Stimulated activated CD8-positive, alpha-beta memory T cell treated with anti-CD3 and anti-CD28 coated beads, Interleukin-4, amount 100 ng/mL, for 1 hour (primary cell): ENCODE data around the gene CDKN1A.
"Not testable (repeated sequence)": the region's sequence is repeated elsewhere in the genome, so short reads cannot be mapped to it uniquely, and the experiment has no call there.

Experiments
- DNase-seq, 2 donors: peaks; one replicate each; pipeline ENCODE4 v3.0.0-alpha.2; 2020; ENCODE audit warnings: low read depth in 2 of 2, low spot score in 1 of 2

The CDKN1A gene

GRCh38 chr6:36719126-36719525 is 40.6 kb downstream of the CDKN1A start:
- no peak for DNase-seq

DNA sequence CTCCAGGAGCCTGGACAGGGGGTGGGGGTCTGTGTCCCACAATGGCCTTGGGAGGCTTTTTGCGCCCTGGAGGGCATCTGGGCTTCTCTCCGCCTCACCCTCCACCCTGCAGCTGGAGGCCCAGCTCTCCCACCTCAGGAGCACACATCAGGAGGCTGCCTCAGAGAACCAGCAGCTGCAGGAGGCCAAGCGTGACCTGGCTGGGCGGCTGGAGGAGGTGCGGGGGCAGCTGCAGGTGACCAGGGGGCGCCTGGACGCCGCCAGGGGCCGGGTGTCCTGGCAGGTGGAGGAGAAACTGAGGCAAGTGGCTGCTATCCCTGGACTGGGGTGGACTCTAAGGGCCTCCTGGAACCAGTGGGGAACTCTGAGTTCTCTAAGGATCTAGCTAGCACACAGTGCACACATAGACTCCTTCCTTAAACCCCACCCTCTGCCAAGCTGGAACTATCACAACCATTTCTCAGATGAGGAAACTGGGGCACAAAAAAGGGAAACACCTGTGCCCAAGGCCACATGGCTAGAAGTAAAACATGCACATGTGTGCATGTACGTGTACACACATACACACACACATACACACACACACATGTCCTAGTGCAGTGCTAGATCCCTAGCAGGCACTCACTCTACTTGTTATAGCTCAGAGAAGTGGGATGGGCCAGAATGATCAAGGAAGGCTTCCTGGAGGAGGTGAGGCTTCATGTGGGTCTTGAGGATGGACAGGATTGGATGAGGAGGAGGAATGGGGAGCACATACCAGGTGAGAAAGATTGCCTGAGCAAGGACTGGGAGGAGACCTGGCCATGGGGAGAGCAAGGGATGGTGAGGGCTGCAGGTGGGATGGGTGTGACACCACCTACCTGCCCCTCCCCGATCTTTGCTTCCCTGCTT is 42.0 kb downstream of the CDKN1A start:
- DNase-seq: no peak

DNA sequence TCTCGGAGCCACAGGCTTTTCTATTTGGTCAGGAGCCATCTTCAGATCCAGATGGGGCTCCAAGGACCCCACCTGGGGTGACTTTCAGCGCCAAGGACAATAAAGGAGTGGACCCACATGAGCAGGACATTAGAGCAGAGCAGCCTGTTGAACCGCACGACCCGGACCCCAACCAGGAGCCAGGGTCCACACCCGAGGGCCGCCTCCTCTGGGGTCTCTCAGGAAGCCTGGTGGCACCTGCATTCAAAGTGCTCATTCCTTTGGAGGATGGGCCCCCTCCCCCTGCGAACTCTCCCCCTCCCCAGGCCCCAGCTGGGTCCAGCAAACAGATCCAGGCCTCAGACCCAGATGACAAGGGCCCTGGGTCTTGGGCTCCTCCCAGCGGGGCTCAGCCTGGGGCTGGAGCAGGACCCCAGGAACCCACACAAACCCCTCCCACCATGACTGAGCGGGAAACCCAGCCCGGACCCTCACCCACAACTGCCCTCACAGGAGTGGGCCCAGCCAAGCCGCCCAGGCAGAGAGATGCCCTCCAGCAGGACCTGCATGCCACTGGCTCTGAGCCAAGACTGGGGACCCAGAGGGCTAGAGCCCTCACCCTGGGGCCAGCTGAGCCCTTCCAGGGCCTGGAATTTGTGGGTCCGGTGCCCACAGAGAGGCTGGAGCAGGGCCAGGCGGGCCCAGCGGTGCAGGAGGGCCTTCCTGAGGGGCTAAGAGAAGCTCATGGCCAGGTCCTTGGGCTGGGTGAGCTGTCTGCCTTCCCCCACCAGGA is 43.0 kb downstream of the CDKN1A start:
- DNase-seq: no peak

GRCh38 chr6:36722365-36722764 is 43.9 kb downstream of the CDKN1A start:
- DNase-seq: no peak

DNA sequence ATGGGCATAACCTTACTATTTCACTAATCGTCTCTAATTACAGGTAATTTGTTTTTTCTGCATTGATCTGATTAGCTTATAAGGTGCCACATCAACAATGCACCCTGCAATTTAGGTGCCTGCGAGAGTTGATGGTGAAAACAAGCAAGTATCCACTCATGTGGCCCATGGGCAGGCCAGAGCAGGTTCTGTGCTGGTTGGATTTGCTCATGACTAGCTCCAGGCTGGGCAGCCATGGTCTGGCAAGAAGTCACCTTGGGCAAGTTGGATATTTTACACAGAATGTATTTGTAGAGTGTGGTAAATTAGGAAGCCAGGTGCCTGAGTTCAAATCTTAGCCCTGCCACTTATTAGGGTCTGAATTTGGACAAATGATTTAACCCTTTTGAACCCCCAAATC is 44.4 kb downstream of the CDKN1A start:
- no peak for DNase-seq

DNA sequence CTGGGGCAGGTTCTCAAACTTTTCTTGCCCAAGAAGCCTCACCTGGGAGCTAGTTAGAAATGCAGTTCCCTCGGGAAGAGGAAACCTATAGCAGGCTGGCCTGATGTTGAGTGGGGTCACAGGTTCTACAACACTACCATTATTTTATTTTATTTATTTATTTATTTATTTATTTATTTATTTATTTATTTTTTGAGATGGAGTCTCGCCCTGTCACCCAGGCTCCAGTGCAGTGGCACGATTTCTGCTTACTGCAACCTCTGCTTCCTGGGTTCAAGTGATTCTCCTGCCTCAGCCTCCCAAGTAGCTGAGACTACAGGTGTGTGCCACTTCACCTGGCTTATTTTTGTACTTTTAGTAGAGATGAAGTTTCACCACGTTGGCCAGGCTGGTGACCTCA is 45.5 kb downstream of the CDKN1A start:
- DNase-seq: not testable (repeated sequence)

- DNase-seq: peak in 1 of 2 donors; percentile 6
Measured at GRCh38 chr6:36724514-36725390, 46.2 kb downstream of the CDKN1A start.

DNA sequence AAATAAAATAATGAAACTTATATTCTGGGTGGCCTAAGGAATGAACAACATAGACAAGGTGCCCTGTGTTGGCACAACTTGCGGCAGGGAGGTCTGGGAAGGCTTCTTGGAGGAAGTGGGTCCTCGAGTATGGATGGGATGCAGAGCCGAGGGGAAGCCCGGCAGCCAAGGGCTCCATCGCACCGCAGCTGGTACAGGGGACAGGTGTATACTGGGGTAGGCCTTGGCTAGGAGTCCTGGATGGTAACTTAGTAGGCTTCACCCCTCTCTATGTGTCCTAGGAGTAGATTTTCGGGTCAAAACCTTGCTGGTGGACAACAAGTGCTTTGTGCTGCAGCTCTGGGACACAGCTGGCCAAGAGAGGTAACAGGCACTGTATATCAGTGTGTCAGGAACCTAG is 47.1 kb downstream of the CDKN1A start:
- no peak for DNase-seq

DNA sequence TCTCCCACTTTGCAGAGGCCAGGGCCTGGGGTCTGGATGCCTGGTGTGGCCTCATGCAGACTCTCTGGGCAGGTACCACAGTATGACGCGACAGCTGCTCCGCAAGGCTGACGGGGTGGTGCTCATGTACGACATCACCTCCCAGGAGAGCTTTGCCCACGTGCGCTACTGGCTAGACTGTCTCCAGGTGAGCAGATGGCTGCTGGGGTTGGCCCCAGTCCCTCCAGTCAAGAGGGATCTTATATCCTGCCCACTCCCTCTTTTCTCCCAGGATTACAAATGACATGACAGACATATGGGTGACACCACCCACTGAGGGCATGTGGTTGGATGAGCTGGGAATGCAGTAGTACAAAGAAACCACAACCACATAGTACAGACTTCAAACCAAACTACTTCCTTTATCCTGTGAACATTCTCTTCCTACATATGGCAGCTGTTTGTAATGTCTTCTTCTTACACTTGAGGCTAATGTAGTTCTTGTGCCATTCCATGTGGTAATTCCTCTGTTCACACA is 49.0 kb downstream of the CDKN1A start:
- DNase-seq: no peak

DNA sequence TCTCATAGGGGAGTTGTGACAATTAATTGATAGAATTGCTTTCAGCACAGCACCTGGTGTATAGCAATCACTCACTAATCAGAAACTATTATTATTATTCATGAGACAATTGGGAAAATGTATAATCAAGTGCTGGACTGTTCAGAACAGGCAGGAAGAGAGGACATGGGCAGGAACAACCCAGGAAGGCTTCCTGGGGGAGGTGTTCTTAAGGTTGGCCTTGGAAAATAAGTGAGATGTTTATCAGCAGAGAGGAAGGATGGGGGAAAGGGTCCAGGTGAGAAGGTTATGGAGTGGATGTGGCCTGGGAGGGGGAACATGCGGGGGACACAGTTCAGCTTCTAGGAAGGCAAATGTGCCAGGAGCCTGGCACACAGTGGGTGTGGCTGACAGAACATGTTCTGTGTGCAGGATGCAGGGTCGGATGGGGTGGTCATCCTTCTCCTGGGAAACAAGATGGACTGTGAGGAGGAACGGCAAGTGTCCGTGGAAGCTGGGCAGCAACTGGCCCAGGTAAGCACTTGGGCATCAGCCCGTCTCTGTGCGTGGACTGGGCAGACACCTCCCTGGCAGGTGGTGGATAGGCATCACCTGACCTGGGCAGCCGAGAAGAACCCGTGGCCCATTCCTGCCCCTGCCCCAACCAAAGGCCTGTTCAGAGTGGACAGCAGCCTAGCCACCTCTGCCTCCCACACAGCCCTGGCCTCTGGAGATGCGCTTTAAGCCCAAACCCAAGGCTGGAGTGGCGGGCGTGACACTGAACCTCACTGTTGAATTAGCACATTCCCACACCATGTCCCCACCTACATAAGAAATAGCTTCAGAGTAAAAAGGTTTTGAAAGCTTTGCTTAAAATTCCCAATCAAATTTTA is 50.0 kb downstream of the CDKN1A start:
- DNase-seq: no peak

GRCh38 chr6:36729161-36729524 is 50.6 kb downstream of the CDKN1A start:
- DNase-seq: no peak

GRCh38 chr6:36730424-36731380 is 52.2 kb downstream of the CDKN1A start:
- DNase-seq: no peak

DNA sequence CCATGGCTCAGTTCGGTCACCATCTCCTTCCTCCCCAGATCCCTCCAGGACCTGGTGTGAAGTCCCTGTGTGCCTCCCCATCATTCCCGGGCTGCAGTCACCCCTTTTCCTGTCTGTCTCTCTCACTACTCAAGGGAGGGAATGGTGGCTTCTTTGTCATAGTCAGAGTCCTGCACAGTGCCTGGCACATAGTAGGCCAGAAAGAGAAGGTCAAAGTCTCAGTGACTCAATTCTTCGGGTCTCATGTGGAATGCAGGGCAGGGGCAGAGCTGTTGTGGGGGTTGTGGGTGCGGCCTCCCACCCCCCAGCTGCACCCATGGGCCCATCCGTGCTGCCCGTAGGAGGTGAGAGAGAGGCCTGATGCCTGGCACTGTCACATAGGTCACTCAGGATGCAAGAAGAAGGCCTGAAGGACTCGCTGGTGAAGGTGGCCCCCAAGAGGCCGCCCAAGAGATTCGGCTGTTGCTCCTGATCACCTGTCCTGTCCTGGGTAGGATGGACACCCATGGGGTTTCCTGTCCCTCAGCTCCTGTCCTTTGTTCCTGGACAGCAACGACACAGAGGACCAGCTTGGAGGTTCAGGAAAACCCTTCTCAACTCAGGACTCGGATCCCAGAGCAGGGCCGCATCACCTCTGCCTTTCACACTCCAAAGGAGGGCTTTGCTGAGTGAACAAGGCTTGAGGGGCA is 53.3 kb downstream of the CDKN1A start:
- DNase-seq: no peak

- no peak for DNase-seq
Measured at GRCh38 chr6:36733300-36733699, 54.8 kb downstream of the CDKN1A start.

- DNase-seq: no peak
Measured at GRCh38 chr6:36734486-36735060, 56.1 kb downstream of the CDKN1A start.

- no peak for DNase-seq
Measured at GRCh38 chr6:36735110-36736071, 56.9 kb downstream of the CDKN1A start.
